ENCODE results near the gene ADRA2C.

- TF ChIP-seq CTCF (IDR thresholded peaks at IDR 0.05; ENCODE audit: borderline replicate concordance, extremely low read depth, low read length, poor library complexity, severe bottlenecking) (no peak), EZH2 (IDR thresholded peaks at IDR 0.05; ENCODE audit: borderline replicate concordance, low read depth, low read length, severe bottlenecking) (no peak)
These were observed 25.8 kb downstream of the ADRA2C start for GRCh38 chr4:3791910-3792542.
